ENCODE results near the gene NTSR1. TPM values are rescaled to one million over a fixed set of nuclear protein-coding genes. Genes with fewer than 3 reads are reported as not detected.

The NTSR1 gene
- total RNA-seq (2022; extraction: Qiagen RNA extraction), result 0.03 to 0.14 TPM (median 0.07 TPM) in 5 replicates

DNA sequence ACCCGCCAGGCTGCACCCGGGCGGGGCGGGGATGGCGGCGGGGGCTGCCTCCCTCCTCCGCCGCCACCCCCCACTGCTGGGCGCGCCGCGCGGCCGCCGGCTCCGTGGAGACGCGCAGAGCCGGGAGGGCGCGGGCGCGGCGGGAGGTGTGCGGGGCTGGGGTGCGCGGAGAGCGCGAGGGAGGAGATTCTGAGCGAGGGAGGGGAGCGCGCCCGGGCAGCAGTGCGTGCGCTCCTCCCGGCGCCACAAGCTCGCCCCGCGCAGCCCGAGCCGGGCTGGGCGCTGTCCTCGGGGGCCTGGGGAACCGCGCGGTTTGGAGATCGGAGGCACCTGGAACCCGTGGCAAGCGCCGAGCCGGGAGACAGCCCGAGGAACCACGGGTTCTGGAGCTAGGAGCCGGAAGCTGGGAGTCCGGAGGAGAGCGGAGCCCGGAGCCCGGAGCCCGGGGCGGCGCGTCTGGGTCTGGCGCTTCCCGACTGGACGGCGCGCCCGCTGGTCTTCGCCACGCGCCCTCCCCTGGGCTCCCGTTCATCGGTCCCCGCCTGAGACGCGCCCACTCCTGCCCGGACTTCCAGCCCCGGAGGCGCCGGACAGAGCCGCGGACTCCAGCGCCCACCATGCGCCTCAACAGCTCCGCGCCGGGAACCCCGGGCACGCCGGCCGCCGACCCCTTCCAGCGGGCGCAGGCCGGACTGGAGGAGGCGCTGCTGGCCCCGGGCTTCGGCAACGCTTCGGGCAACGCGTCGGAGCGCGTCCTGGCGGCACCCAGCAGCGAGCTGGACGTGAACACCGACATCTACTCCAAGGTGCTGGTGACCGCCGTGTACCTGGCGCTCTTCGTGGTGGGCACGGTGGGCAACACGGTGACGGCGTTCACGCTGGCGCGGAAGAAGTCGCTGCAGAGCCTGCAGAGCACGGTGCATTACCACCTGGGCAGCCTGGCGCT is at the start of gene NTSR1:
Gene NTSR1 (plus strand): TSS at position 246 of the 946 bp plus-strand sequence. CDS start 372 bp downstream, at position 618.

DNA sequence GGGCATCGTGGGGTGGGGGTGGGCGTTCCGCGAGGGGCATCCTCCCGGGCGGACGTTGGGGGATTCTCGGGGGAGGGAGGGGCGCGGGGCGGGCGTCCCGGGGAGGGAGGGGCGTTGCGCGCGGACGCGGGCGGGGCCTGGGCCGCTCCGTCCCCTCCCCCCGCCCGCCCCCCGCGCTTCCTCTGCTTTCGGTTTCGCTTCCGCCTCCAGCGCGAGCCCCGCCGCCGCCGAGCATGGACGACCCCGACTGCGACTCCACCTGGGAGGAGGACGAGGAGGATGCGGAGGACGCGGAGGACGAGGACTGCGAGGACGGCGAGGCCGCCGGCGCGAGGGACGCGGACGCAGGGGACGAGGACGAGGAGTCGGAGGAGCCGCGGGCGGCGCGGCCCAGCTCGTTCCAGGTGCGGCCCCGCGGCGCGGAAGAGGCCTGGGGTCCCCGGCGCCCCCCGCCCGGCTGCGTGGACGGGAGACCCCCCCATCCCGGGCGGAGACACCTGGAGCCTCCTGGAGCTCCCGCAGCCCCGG is 96.1 kb downstream of the NTSR1 start, which contains the start of gene OGFR:
Gene OGFR (plus strand): TSS at position 209 of the 528 bp plus-strand sequence. CDS start 25 bp downstream, at position 234.

Other genes with a start within 250 kb of the NTSR1 start
- 0.45 to 0.86 TPM (median 0.75 TPM) in 5 replicates for gene GATA5, start 232.8 kb upstream of the NTSR1 start, total RNA-seq (2022; extraction: Qiagen RNA extraction)
- gene SLCO4A1, start 66.3 kb upstream of the NTSR1 start, total RNA-seq (2022; extraction: Qiagen RNA extraction), result 10.3 to 16.8 TPM (median 15.7 TPM) in 5 replicates
- gene MRGBP, start 87.6 kb downstream of the NTSR1 start, total RNA-seq (2022; extraction: Qiagen RNA extraction), result 19.6 to 22.7 TPM (median 22.3 TPM) in 5 replicates
- gene OGFR, start 96.0 kb downstream of the NTSR1 start, total RNA-seq (2022; extraction: Qiagen RNA extraction), result 37.7 to 49.8 TPM (median 42.9 TPM) in 5 replicates
- gene COL9A3, start 108.2 kb downstream of the NTSR1 start, total RNA-seq (2022; extraction: Qiagen RNA extraction), result 0.41 to 0.74 TPM (median 0.60 TPM) in 5 replicates
- gene TCFL5, start 153.0 kb downstream of the NTSR1 start, total RNA-seq (2022; extraction: Qiagen RNA extraction), result 3.6 to 4.3 TPM (median 3.8 TPM) in 5 replicates
- 18.1 to 30.1 TPM (median 26.9 TPM) in 5 replicates for gene DIDO1, start 217.7 kb downstream of the NTSR1 start, total RNA-seq (2022; extraction: Qiagen RNA extraction)
- gene GID8, start 229.3 kb downstream of the NTSR1 start, total RNA-seq (2022; extraction: Qiagen RNA extraction), result 20.6 to 25.0 TPM (median 22.6 TPM) in 5 replicates
- 0.04 to 0.18 TPM (median 0.08 TPM) in 5 replicates for gene SLC17A9, start 243.9 kb downstream of the NTSR1 start, total RNA-seq (2022; extraction: Qiagen RNA extraction)

All from A549 treated with dexamethasone at 1 μM for 4 hours (cell line).